Left lobe of liver (tissue), 2 donors: ENCODE measurements around the gene SEC61A1. TPM values are rescaled to one million over a fixed set of nuclear protein-coding genes. Genes with fewer than 3 reads are reported as not detected.
A peak's percentile ranks its signal among the peaks of the same experiment; 100 is the strongest.

Experiments
- ATAC-seq: fragments of 200-7000 bp; cut with Tn5 transposase; one replicate; pipeline ENCODE4 v1.9.1; 2020; ENCODE audit warnings: mild to moderate bottlenecking, moderate library complexity
- DNase-seq: peaks from one replicate; pipeline ENCODE4 v3.0.0-alpha.2; 2020; ENCODE audit warnings: low spot score
- total RNA-seq: library from RNA; stranded (reverse); gene quantifications from one replicate; pipeline ENCODE4 v1.2.1, GENCODE V29; 2021
- donor health status: DM: no; HTN: no; CAD: no; lungs with moderate emphysema.
- donor health status: DM: no; HTN: yes; CAD: no.

The SEC61A1 gene
- total RNA-seq, 1 donor from 2014 or later, result 152 TPM

DNA sequence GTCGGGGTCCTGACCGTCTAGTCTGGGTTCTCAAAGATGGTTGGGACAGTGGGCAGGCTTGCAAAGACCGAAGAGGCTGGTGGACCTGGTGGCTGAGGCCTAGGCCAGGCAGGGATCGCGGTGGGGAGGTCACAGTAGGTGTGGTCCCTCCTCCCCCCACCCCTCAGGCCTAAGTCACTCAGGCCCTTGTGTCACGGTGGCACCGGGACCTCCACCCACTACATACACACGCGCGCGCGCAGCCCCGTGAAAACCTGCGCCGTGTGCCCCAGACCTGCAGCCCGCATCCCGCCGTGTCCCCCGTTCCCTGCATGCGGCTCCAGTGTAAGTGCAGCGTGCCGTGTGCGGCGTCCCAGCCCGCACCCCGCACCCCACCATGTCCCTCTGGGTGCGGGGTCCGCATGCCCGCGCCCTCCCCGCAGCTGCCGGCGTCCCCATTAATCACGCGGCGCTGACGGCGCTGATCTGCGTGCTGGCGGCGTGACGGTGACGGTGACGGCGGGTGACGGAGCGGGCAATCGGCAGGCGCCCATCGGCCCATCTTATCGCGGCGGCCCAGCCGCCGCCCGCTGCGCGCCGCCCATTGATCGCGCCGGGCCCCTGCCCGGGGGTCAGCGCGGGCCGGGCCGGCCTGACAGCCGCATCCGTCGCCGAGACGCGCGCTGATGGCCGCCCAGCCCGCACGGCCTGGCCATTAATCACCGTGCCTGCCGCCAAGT is 24.4 kb downstream of the SEC61A1 start:
- ATAC-seq (no peak), DNase-seq (no peak)

DNA sequence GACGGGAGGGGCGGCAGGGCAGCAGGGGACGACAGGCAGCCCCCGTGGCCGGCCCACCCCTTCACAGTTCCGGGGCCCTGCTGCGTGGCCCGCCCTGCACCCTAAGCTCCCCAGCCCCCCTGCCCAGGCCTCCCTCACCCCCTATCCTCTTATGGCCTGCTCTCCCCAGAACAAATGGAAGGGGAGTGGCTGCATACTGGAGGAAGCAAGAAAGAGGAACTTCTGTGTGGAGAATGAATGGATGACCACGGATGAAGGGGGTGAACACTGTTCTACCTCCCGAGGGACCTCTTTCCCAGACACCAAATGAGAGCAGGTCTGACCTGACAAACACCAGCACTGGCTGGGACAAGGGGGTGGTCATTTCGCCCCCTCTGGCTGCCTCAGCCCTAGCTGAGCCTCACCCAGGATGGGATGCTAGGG is 25.0 kb downstream of the SEC61A1 start:
- ATAC-seq (no peak), DNase-seq (peak; percentile 41)

DNA sequence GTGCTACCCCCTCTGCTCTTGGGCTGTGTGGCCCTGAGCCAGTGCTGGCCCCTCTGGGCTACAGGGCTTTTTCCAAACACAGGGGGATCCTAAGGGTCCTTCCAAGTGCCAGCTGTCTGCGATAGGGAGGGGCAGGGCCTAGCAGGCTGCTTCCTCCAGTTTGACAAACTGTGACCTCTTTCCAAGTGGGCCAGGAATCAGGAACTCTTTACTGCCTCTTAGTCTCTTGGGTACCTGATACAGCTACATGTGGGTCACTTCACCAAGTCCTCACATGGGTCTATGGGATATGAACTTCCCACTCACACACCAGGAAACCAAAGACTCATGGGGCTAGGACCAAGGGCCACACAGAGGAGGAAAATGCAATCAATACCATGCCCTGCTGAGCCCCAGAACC is 25.4 kb downstream of the SEC61A1 start:
- no peak for ATAC-seq
- DNase-seq, result no peak

DNA sequence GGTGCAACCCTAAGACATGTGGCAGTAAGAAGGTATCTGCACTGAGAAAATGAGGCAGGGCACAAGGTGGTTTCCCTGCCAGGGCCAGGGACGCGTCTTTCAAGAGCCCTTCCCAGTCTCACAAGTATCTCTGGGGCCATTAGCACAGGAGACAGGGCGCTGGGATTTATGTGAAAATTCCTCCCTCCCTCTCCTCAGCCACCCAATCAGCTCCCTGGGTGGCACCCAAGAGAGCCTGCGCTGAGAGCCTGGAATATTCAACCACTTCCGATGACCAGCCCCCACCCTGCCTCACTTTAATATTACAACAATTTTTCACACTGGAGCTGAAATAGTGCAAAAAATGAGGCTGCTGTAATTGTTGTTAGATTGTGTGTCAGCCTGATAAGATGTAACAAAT is 26.1 kb downstream of the SEC61A1 start:
- ATAC-seq, result no peak
- DNase-seq, result no peak

DNA sequence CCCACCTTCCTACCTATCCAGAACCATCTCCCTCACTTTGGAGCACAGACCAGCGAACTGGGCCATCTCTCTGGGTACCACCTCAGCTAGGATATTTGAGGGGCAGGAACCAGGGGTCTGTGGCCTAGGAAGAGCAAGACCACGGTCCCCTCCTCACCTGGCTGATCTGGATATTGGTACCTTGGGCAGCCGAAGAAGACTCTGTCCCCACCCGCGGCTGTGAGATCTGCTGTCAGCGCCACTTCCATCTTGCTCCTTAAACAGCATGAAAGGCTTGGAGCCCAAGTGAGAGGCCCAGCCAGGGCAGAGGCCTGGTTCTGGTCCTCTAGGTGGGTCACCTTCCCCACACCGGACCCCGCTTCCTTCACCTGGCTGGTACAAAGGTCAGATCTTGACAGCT is 26.6 kb downstream of the SEC61A1 start:
- ATAC-seq, result no peak
- no peak for DNase-seq

DNA sequence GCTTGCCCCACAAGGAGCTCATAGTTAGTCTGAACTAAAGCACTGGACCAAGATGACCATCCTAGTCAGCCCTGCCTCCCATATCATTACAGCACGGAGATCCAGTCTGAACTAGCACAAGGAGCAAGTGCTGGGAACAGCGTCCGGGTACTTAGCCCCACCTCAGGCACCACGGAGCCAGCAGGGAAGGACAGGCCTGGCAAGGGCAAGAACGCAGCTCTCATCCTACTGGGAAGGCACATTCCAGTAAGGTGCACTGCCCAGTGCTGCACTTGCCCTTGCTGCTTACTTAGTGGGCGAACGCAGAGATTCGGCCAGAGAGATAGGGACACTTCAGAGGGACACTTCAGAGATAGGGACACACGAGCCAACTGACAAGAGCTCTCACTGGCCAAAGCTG is 27.6 kb downstream of the SEC61A1 start:
- ATAC-seq (no peak), DNase-seq (no peak)

DNA sequence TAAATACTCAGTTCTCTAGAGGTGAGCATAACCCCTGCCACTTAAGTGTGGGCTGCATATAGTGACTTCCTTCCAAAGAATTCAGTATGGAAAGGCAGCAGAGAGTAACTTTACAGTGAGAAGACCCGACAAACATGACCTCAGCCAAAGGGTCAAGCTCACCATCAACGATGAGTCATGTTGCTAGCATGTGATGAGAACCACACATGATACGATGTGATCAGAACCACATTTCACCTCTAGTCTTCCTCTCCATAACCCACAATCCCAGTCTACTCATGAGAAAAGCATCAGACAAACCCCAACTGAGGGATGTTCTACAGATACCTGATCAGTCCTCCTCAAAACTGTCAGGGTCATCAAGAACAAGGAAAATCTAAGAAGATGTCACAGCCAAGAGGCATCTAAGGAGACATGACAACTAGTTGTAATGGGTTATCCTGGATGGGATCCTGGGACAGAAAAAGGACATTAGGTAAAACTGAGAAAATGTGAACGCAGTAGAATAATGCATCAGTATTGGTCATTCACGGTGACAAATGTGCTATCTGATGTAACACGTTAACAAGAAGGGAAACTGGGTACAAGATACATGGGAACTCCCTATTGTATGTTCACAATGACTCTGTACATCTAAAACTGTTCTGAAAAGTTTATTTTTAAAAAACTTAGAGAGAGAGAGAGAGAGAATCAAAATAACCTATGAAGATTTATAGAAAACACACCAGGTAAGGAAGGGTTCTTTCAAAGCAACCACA is 28.3 kb downstream of the SEC61A1 start:
- ATAC-seq, result no peak
- DNase-seq, result no peak

DNA sequence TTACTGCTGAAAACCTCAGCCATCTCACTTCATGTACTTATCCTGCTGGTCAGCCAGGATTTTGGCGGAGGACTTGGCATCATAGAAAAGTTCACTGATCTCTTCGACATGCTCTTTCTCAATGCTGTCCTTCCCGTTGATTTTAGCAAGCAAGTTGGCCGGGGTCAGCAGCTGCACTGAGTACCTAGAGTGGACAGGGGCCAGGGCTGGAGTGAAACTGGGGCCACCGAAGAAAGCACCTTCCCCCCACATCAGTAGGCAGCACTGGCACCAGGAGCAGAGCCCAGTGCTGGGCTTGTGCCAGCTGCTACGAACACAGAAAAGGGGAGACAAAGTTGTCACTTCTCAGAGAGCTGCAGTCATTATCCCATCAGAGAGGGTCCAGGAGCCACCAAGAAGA is 29.0 kb downstream of the SEC61A1 start:
- peak; percentile 69 for ATAC-seq
- peak; percentile 89 for DNase-seq

DNA sequence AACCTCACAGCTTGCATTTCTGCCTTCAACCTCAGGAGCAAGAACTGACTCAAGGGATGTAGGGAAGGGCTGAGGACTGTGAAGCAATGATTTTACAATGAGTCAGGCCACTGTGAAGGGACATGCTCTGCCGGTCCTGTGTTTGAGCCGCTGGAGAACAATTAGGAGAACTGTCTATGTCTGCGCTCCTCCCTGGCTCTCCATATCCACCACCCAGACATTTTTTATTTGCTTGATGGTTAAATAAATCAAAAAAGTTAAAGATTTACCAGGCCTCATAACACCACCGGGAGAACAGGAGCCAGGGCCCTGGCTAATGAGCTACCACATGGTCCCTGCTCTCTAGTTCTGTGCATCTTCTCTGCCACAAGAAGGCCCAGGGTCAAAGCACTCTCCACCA is 29.6 kb downstream of the SEC61A1 start:
- DNase-seq (peak; percentile 82), ATAC-seq (peak; percentile 78)

DNA sequence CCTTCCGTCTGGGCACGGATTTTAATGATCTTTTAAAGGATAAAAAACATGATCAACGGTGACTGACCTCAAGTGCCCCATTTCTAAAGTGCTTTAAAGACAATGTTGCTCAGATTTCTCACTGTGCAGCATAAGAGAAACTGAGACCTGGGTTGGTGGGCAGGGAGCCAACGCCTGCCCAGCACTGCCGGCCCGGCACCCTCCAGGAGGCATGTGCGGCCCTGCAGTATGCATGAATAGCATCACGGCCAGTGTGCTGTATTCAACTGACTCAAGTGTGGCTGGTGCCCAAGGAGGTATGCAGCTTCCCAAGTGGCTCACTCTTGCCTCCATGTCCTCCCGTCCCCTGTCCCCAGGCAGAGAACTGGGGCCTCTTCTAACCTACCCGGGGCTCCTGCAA is 30.3 kb downstream of the SEC61A1 start:
- no peak for ATAC-seq
- DNase-seq, result no peak

DNA sequence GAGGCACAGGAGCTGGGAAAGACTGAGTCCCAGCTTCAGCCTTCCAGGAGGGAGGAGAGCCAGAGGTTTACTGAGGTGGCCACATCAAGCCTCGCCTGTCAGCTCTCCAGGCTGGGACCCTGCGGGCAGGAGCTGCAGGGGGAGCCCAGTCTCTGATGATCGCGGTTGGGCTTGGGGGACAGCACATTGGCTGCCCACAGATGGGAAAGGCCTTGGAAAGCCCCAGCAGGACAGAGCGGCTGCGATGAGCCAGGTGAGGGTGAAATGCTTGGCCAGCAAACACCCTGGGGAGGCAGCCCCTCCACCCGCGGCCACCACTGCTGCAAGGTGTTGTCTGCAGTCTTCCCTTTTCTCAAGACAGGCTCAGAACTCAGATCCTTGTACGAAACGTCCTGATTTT is 31.2 kb downstream of the SEC61A1 start:
- no peak for DNase-seq
- no peak for ATAC-seq

DNA sequence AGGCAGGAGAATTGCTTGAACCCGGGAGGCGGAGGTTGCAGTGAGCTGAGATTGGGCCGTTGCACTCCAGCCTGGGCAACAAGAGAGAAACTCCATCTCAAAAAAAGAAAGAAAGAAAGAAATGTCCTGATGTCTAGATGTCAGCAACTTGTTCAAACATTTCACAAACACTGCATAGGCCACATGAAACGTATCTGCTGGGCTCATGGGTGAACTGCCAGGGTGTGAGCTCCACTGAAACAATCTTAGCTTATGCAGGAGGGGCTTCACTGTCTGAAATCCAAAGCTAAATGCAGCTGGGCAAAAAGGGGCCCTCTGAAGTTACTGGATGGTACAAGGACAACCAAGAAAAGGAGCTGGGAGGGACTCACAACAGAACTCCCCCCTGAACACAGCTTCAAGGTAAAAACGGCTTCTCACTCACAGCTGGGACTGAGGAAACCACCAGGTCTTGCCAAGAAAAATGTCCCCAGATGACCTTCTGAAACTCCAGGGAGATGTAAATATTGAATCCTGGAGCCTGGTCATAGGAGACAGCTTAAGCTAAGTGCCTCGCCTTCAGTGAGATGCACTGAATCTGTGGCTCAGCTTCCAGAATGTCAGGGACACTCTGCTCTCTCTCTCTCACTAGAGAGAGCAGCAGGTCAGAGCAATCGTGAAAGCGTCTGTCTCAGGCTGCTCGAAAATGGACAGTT is 31.9 kb downstream of the SEC61A1 start:
- ATAC-seq (peak; percentile 25), DNase-seq (no peak)

DNA sequence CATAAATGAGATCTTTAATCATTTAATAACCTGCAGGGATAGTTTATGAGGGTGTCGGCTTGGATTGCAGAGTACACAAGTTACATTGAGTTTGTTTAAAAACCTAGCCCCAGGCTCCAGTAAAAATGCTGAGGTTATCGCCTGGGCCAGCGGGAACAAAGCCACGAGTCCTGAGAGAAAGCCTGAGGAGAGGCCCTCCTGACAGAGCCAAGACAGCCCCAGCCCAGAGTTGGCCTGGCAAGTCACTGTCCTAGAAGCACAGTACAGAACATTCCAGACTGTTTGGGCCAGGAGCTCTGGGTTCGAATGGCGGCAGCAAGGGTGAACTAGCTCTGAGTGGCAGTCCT is 32.4 kb downstream of the SEC61A1 start:
- no peak for DNase-seq
- ATAC-seq, result peak; percentile 3

DNA sequence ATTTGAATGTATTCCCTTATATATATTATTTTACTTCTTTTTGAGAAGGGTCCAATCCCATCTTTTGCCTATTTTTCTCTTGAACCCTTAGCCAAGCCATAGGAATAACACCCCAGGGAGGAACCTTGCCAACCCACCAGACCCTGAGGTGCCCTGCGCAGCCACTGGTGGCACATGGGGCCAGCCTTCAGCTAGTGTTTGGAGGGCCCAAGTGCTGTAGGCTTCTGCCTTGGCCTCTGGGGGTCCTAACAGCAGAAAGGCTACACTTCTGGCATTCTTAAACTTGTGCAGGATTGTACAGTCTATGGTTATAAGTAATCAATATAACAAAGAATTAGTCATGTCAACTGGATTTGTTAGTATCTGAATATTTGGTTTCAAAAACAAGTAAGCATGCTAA is 36.9 kb downstream of the SEC61A1 start:
- ATAC-seq (no peak), DNase-seq (no peak)

DNA sequence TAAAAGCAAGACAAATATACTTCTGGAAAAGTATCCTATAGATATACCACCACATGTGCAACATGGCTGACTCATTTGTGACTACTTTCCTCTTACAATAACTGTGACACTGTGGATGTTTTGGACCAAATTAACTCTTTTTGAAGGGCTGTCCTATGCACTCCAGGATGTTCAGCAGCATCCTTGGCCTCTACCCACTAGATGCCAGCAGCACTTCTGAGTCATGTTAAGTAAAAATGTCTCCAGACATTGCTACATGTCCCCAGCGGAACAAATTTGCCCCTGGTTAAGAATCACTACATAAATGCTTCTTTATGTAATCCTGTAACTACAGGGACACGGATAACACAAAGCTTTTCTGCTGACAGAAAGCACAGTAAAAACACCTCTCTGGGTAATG is 39.3 kb downstream of the SEC61A1 start:
- ATAC-seq (no peak), DNase-seq (no peak)

DNA sequence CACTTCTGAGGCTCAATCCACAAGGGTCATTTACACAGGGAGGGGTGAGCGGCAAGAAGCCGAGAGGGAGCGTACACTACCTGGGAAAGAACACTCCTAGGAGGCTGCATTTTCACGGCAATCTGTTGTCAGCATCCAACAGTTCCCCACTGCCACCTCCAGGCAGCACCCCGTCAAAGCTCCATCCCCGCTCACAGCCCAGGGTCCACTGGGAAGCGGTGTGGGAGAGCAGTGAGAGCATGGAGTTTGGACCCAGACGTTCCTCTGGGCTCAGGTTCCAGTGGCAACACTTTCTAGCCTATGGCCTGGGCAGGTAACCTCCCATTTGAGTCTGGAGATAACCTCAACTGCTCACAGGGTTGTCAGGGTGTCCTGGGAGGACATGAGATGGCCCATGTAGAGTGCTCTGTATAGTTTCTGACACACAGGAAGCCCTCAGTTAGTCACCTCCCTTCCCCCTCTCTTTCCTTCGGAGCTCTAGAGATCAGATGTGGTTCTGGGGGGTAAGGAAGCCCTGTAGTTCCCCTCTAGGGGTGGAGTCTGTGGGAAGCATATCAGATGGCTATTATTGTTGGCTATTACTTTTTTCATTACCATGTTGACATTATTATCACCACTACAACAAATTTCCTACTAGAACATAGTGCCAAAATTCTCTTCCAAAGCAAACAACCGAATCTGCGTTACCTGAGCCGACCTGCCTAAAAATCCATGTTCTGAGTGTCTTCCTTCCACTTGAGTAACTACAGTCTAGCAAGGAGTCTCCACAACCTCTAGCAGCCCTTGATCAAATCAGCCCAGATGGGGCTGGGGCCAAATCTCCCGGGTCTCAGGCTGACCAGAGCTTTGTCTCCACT is 42.3 kb downstream of the SEC61A1 start:
- DNase-seq (peak; percentile 88), ATAC-seq (peak; percentile 88)

DNA sequence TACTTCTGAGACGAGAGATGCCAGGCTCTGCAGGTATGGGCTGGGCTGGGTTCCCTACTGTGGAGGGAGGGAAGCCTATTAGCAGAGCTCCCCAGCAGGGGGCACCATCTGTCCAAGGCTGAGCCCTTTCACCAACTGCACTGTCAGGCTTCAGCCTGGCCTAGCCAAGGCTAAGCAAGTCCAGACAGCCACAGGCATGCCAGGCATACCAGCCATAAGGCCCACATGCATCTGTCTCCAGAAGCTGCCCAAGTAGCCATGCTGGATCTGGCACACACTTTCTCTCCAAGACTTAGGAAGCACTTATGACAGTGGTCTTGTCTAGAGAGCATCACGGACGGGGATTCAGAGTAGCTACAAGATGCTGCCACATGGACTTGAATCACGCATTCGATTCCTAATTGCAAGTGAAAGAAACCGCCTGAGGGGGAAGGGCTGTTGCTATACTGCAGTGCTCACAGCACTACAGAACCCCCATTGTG is 43.0 kb downstream of the SEC61A1 start:
- peak; percentile 87 for DNase-seq
- ATAC-seq, result peak; percentile 87

DNA sequence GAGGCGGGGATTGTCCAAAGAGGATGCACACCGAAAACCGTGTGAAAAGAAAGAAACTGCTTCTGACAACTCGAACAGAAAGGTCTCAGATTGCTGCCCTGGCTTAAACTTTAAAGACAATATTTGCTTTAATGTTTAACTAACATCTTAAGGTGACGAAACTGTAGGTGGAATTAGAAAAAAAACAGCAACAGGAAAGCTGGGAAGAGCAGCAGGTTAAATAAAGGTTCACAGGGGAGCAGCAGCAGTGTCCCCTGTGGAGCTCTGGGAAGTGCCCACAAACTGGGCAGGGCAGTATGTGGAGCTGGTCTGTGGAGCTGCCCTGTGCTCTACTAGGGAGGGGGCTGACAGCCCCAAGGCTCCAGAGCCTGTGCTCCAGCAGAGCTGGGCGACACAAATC is 46.0 kb downstream of the SEC61A1 start:
- no peak for DNase-seq
- ATAC-seq, result peak; percentile 44

DNA sequence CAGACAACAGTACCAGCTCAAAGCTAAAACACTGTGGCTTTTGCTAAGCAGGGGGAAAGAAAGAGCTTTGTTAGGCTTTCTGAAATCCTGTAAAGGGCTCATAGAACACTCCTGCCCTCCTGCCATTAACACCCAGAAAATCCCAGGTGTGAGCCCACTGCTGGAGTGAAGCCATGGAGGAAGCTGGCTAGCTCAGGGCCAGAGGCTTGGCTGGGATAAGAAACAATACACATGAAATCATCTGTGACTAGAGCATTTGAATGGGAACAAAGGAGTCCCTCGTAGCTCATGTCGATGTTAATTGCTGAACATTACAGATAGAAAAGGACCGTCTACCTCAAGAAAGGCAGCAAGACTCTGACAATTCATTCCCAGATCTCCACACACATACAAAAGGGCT is 47.9 kb downstream of the SEC61A1 start:
- DNase-seq (no peak), ATAC-seq (no peak)

DNA sequence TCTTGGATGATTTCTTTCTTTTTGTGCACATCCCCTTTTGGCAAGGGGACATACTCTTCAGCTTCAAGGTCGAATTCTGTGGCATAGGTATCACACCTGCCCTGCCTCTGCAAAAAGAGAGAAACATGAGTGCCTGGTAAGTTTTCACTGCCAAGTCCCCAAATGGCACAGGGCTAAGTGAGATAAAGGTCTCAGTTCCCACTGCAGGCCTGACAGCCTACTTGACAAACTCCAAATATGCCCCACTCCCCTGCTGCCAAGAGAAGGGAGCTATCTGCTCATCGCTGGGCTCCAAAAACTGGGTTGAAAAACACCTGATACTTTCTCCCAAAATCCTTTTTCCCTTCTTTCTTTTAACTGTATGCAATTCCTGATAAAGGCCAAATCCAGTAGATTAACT is 48.4 kb downstream of the SEC61A1 start:
- no peak for DNase-seq
- ATAC-seq, result no peak

DNA sequence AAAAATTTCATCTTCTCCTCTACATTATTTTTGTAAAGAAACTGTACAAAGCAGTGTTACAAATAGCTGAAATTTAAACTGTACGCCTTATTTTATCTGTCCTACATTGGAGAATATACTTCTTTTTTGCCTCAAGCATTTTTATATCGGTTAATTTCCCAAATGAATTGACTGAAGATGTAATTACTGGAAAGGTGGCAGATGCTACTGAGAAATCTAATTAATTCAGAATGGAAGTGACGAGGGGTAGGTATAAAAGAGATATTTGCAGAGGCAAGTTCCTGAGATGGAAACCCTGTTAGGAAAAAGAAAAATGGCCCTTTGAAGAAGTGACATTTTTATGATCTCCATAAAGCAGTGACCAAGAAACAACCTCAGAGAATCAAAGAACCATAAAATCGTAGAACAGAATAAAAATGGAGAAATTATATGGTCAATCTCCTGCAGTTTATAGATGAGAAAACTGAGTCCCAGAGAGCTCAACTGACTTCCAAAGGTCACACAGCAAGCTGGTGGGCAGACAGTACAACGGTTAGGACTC is 51.0 kb downstream of the SEC61A1 start:
- no peak for DNase-seq
- ATAC-seq, result no peak
